Spleen (tissue), 7 donors: ENCODE data around the gene CASTOR1.

Experiments
- CTCF ChIP-seq, 11 experiments: fragments of 200-600 bp in 7 of 11; fragments of 450-650 bp in 4 of 11; sonication (generic) in 4 of 11; IDR thresholded peaks in 8 of 11; conservative IDR thresholded peaks in 3 of 11; 1 replicate in 7 of 11; 2 replicates in 4 of 11; pipeline versions ENCODE4 v1.4.0 to v1.8.0; 2016 to 2021; ENCODE audit warnings: antibody characterized with exemption in 11 of 11, inconsistent platforms in 4 of 11, mild to moderate bottlenecking in 1 of 11
- POLR2A ChIP-seq, 3 donors: fragments of 450-650 bp; IDR thresholded peaks; one replicate each; pipeline ENCODE4 v1.5.1; 2017; ENCODE audit warnings: antibody characterized with exemption in 3 of 3, mild to moderate bottlenecking in 1 of 3
- donor health status: DM: no; HTN: no; CAD: no; lungs with moderate emphysema.
- donor health status: DM: no; HTN: no; CAD: no.
- donor health status: DM: no; HTN: no; CAD: no.

GRCh38 chr22:30336752-30337460 is 47.6 kb upstream of the CASTOR1 start:
- TF ChIP-seq POLR2A (IDR thresholded peaks at IDR 0.05): no peak
- no peak for TF ChIP-seq CTCF (IDR thresholded peaks at IDR 0.05 in 8 of 11, conservative IDR thresholded peaks at IDR 0.05 in 3 of 11)
